HTR-8/SVneo (cell line): ENCODE measurements around the gene ADGRD2.
"Not testable (repeated sequence)": the region's sequence is repeated elsewhere in the genome, so short reads cannot be mapped to it uniquely, and the experiment has no call there.

Experiments
- DNase-seq: peaks from one replicate; pipeline ENCODE4 v3.0.0; 2011; ENCODE audit warnings: low spot score, mixed read lengths; ENCODE audit not compliant: insufficient read length
- FAIRE-seq: peaks from 2 replicates; lab custom pipeline; 2011; peaks lifted over from hg19 to GRCh38; lab: Jason Lieb, UNC

ADGRD2 gene

GRCh38 chr9:124450241-124450924, at the start of gene ADGRD2:
Gene ADGRD2 (plus strand): TSS chr9:124450451. CDS start chr9:124451667, 1,216 bp downstream.
- FAIRE-seq (no peak), DNase-seq (no peak)

GRCh38 chr9:124403246-124403645, 47.0 kb upstream of the ADGRD2 start:
- FAIRE-seq, result no peak
- no peak for DNase-seq

GRCh38 chr9:124409410-124409809, 40.8 kb upstream of the ADGRD2 start:
- FAIRE-seq (no peak), DNase-seq (no peak)

GRCh38 chr9:124410321-124410913, 39.8 kb upstream of the ADGRD2 start:
- DNase-seq (no peak), FAIRE-seq (no peak)

- FAIRE-seq (no peak), DNase-seq (no peak)
These were observed 38.6 kb upstream of the ADGRD2 start for GRCh38 chr9:124411514-124412227.

GRCh38 chr9:124412228-124412575, 38.0 kb upstream of the ADGRD2 start:
- DNase-seq (no peak), FAIRE-seq (no peak)

- FAIRE-seq, result no peak
- no peak for DNase-seq
These were observed 35.6 kb upstream of the ADGRD2 start for GRCh38 chr9:124414612-124415011.

GRCh38 chr9:124415102-124415851, 35.0 kb upstream of the ADGRD2 start, which contains the start of gene PSMB7:
Gene PSMB7 (minus strand): TSS chr9:124415442. CDS start chr9:124415425, 17 bp downstream.
- FAIRE-seq (no peak), DNase-seq (peak; percentile 83)

- no peak for FAIRE-seq
- DNase-seq, result no peak
These were observed 34.3 kb upstream of the ADGRD2 start for GRCh38 chr9:124415852-124416484.

GRCh38 chr9:124419832-124420489, 30.3 kb upstream of the ADGRD2 start:
- no peak for FAIRE-seq

GRCh38 chr9:124420991-124421543, 29.2 kb upstream of the ADGRD2 start:
- FAIRE-seq, result no peak
- DNase-seq, result no peak

More at GRCh38 chr9:124419832-124420489, 30.3 kb upstream of the ADGRD2 start:
- DNase-seq, result no peak

- no peak for FAIRE-seq
- no peak for DNase-seq
These were observed 27.1 kb upstream of the ADGRD2 start for GRCh38 chr9:124423155-124423554.

- DNase-seq, result no peak
- no peak for FAIRE-seq
These were observed 26.7 kb upstream of the ADGRD2 start for GRCh38 chr9:124423591-124423990.

GRCh38 chr9:124425733-124426132, 24.5 kb upstream of the ADGRD2 start:
- FAIRE-seq, DNase-seq: not testable (repeated sequence)

- no peak for FAIRE-seq
- DNase-seq, result no peak
These were observed 23.9 kb upstream of the ADGRD2 start for GRCh38 chr9:124426361-124426760.

- FAIRE-seq (no peak), DNase-seq (no peak)
These were observed 23.0 kb upstream of the ADGRD2 start for GRCh38 chr9:124427281-124427680.

GRCh38 chr9:124428751-124429529, 21.3 kb upstream of the ADGRD2 start:
- FAIRE-seq (no peak), DNase-seq (no peak)

GRCh38 chr9:124429530-124429867, 20.8 kb upstream of the ADGRD2 start:
- DNase-seq, result no peak
- FAIRE-seq, result no peak

GRCh38 chr9:124436320-124436719, 13.9 kb upstream of the ADGRD2 start:
- no peak for DNase-seq
- no peak for FAIRE-seq
